Measurements from ENCODE around the gene ARL6.
A peak's percentile ranks its signal among the peaks of the same experiment; 100 is the strongest.

The ARL6 gene

DNA sequence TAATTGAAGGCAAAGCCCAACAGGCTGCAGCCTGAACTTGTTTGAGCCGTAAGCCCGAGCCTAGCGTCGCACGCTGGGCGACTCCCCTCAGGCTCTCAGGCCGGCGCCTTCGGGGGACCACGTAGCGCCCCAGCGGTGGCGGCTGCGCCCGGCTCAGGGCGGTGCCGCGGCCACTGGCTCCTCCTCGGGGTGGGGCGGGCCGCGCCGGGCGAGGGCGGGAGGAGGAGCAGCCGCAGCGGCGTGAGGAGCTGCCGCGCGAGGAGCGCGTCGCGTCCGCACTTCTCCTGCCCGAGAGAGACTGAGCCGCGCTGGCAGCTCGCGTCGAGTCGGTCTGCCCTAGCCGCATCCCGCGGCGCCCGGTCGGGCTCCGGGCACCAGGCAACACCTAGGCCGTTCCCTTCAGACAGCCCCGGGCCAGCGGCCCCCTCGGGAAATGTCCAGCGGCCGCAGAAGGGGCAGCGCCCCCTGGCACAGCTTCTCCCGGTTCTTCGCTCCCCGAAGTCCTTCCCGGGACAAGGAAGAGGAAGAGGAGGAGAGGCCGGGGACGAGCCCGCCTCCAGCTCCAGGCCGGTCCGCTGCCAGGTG, 57.3 kb downstream of the ARL6 start, which contains the start of gene CRYBG3:
Gene CRYBG3 (plus strand): TSS at position 238 of the 585 bp plus-strand sequence. CDS start 196 bp downstream, at position 434.
- H3K18ac ChIP-seq (ENCODE audit: low read length): peak within 1 kb of the TSS; percentile 51
- H3K27ac ChIP-seq (ENCODE audit: low read depth, low read length): no peak within 1 kb of the TSS
- H3K4me3 ChIP-seq (ENCODE audit: low read length): peak within 1 kb of the TSS; percentile 83
- no peaks in the 10 kb centered on the region for H3K36me3 ChIP-seq (ENCODE audit: control insufficient read depth, insufficient read depth, low read length)
- no peak within 1 kb of the TSS for H4K8ac ChIP-seq (ENCODE audit: low read depth, low read length)
- no peak within 1 kb of the TSS for H2AK5ac ChIP-seq (ENCODE audit: low read length)
- peak within 1 kb of the TSS; percentile 93 for H3K56ac ChIP-seq (ENCODE audit: low read length)
- WGBS (ENCODE audit: extremely low coverage, insufficient coverage, low lambda C conversion rate): no CpG with 5 or more reads among the region's 66 CpGs
- H3K4me1 ChIP-seq (ENCODE audit: control insufficient read depth, low read depth, low read length): peaks cover 2% of the 10 kb centered on the region
- H2BK5ac ChIP-seq (ENCODE audit: low read length): no peak within 1 kb of the TSS
- H3K27me3 ChIP-seq (ENCODE audit: insufficient read depth, low read length, poor library complexity): peaks cover 2% of the 10 kb centered on the region
- no peak within 1 kb of the TSS for H4K5ac ChIP-seq (ENCODE audit: low read length)
- H3K9ac ChIP-seq (ENCODE audit: low read length): peak within 1 kb of the TSS; percentile 86
- H3K4me2 ChIP-seq (ENCODE audit: low read length): peak within 1 kb of the TSS; percentile 89
- DNase-seq: peak; percentile 79
- no peak within 1 kb of the TSS for H2BK15ac ChIP-seq (replicated peaks; ENCODE audit: low read depth)
- H3K23ac ChIP-seq (ENCODE audit: low read length): peak within 1 kb of the TSS; percentile 95
- peaks cover 2% of the 10 kb centered on the region for H3K79me1 ChIP-seq (ENCODE audit: low read length)
- H3K4ac ChIP-seq (ENCODE audit: low read depth, low read length): peak within 1 kb of the TSS; percentile 19
- no peak within 1 kb of the TSS for H2BK120ac ChIP-seq (ENCODE audit: low read depth, low read length)
- H3K79me2 ChIP-seq (ENCODE audit: control insufficient read depth, insufficient read depth, low read length): no peaks in the 10 kb centered on the region

DNA sequence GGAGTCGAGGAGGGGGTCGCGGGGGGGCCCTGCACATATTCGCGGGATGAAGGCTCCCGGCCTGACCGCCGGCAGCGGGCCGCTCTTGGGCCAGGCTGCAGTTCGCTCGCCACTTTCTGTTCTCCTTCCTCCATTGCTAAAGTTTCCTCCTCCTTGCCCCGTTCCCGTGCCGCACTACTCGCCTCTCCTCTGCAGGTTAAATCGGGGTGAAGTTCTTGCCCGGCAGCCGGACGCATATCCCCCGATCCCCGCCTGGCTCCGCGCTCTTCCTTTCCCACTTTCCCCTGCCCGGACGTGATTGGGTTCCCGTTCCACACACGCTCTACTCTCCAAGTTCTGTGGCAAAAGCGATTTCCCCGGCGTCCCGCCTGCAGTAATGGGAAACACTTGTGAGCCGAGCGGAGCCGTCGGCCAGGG, 57.8 kb downstream of the ARL6 start:
- H2AK5ac ChIP-seq (ENCODE audit: low read length): no peak overlapping the region
- H4K5ac ChIP-seq (ENCODE audit: low read length): no peak overlapping the region
- H3K4me1 ChIP-seq (ENCODE audit: control insufficient read depth, low read depth, low read length): peaks cover 2% of the 10 kb centered on the region
- peak; percentile 56 for DNase-seq
- peaks cover 2% of the 10 kb centered on the region for H3K79me1 ChIP-seq (ENCODE audit: low read length)
- peak overlapping the region; percentile 83 for H3K4me3 ChIP-seq (ENCODE audit: low read length)
- no peak overlapping the region for H3K27ac ChIP-seq (ENCODE audit: low read depth, low read length)
- WGBS (ENCODE audit: extremely low coverage, insufficient coverage, low lambda C conversion rate): no CpG with 5 or more reads among the region's 36 CpGs
- H2BK120ac ChIP-seq (ENCODE audit: low read depth, low read length): no peak overlapping the region
- no peak overlapping the region for H2BK5ac ChIP-seq (ENCODE audit: low read length)
- H3K23ac ChIP-seq (ENCODE audit: low read length): peak overlapping the region; percentile 95
- H3K27me3 ChIP-seq (ENCODE audit: insufficient read depth, low read length, poor library complexity): peaks cover 2% of the 10 kb centered on the region
- peak overlapping the region; percentile 19 for H3K4ac ChIP-seq (ENCODE audit: low read depth, low read length)
- H3K36me3 ChIP-seq (ENCODE audit: control insufficient read depth, insufficient read depth, low read length): no peaks in the 10 kb centered on the region
- H2BK15ac ChIP-seq (replicated peaks; ENCODE audit: low read depth): no peak overlapping the region
- peak overlapping the region; percentile 87 for H3K4me2 ChIP-seq (ENCODE audit: low read length)
- peak overlapping the region; percentile 93 for H3K56ac ChIP-seq (ENCODE audit: low read length)
- H3K9ac ChIP-seq (ENCODE audit: low read length): peak overlapping the region; percentile 86
- no peak overlapping the region for H4K8ac ChIP-seq (ENCODE audit: low read depth, low read length)
- peak overlapping the region; percentile 51 for H3K18ac ChIP-seq (ENCODE audit: low read length)
- no peaks in the 10 kb centered on the region for H3K79me2 ChIP-seq (ENCODE audit: control insufficient read depth, insufficient read depth, low read length)

DNA sequence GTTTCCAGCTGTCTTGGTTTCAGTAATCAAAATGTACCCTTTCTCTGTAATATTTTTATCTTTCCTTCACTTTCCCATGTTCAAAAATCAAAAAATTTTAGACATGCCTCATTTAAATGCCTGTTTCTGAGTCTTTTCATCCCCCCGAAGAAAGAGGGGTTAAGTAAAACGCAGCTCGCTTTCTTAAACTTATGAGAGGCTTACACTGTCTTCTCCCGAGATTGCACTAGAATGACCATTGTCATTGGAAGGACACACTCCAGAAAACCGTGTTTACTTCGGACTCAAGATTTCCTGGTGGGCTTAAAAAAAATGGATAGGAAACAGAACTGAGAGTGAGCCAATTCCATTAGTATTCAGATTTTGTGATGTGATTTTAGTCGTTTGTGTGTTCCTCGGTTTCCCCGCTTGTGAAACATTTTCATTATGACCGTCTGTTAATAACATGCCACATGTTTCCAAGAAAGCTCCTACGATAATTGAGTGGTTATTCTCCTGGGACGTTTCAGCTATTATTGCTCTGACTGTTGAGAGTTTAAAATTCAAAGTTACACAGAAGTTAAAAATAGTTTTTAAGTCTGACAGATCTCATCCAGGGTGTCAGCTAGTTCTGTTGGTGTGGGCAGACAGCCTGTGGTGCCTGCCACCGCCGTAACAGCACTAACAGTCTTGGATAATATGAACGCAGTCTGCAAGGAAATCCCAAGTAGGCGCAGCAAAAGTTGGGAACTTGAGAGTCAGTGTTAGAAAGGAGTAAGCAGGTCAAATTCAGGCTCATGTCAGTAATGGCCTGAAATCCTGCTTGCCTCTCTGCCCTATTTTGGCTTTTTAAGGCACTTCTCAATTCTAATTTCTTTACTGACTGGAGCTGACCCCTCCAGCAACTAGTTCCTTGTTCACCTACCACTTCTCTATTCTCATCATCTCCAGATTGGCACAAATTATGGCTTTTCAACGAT, 58.8 kb downstream of the ARL6 start:
- H3K4me3 ChIP-seq (ENCODE audit: low read length): no peak overlapping the region
- no peak overlapping the region for H2AK5ac ChIP-seq (ENCODE audit: low read length)
- no peaks in the 10 kb centered on the region for H3K36me3 ChIP-seq (ENCODE audit: control insufficient read depth, insufficient read depth, low read length)
- WGBS (ENCODE audit: extremely low coverage, insufficient coverage, low lambda C conversion rate): no CpG with 5 or more reads among the region's 17 CpGs
- H4K5ac ChIP-seq (ENCODE audit: low read length): no peak overlapping the region
- DNase-seq: no peak
- peak overlapping the region; percentile 87 for H3K4me2 ChIP-seq (ENCODE audit: low read length)
- peaks cover 2% of the 10 kb centered on the region for H3K27me3 ChIP-seq (ENCODE audit: insufficient read depth, low read length, poor library complexity)
- peak overlapping the region; percentile 93 for H3K56ac ChIP-seq (ENCODE audit: low read length)
- H3K9ac ChIP-seq (ENCODE audit: low read length): peak overlapping the region; percentile 86
- H2BK15ac ChIP-seq (replicated peaks; ENCODE audit: low read depth): no peak overlapping the region
- H3K4ac ChIP-seq (ENCODE audit: low read depth, low read length): no peak overlapping the region
- peak overlapping the region; percentile 18 for H3K23ac ChIP-seq (ENCODE audit: low read length)
- no peaks in the 10 kb centered on the region for H3K79me2 ChIP-seq (ENCODE audit: control insufficient read depth, insufficient read depth, low read length)
- peaks cover 2% of the 10 kb centered on the region for H3K4me1 ChIP-seq (ENCODE audit: control insufficient read depth, low read depth, low read length)
- H4K8ac ChIP-seq (ENCODE audit: low read depth, low read length): no peak overlapping the region
- no peak overlapping the region for H3K27ac ChIP-seq (ENCODE audit: low read depth, low read length)
- no peak overlapping the region for H3K18ac ChIP-seq (ENCODE audit: low read length)
- H2BK5ac ChIP-seq (ENCODE audit: low read length): no peak overlapping the region
- H2BK120ac ChIP-seq (ENCODE audit: low read depth, low read length): no peak overlapping the region
- H3K79me1 ChIP-seq (ENCODE audit: low read length): peaks cover 2% of the 10 kb centered on the region

DNA sequence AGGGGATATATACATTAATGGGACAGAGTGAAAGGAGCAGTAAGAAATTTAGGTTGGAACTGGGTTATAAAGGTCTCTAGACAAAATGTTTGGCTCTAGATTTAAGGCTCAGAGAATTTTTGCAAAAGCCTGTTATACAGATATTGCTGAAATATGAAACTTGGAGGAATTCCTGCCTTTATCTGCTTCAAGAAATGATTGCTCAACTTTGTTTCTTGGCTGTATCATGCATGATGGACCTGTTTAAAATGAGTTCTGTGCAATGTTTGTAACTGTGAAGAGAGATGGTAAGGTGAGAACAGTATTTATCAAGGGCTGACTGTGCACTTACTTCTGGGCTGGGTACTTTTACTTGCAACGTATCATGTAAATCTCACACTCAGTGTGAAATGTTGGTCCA, 60.5 kb downstream of the ARL6 start:
- Histone ChIP-seq H3K79me1 (ENCODE audit: low read length) (peaks cover 2% of the 10 kb centered on the region), H3K56ac (ENCODE audit: low read length) (no peak overlapping the region), H4K5ac (ENCODE audit: low read length) (no peak overlapping the region), H4K8ac (ENCODE audit: low read depth, low read length) (no peak overlapping the region), H2BK120ac (ENCODE audit: low read depth, low read length) (no peak overlapping the region), H3K9ac (ENCODE audit: low read length) (no peak overlapping the region), H3K4ac (ENCODE audit: low read depth, low read length) (no peak overlapping the region), H3K23ac (ENCODE audit: low read length) (no peak overlapping the region), H3K27ac (ENCODE audit: low read depth, low read length) (no peak overlapping the region), H3K18ac (ENCODE audit: low read length) (no peak overlapping the region), H2BK5ac (ENCODE audit: low read length) (no peak overlapping the region), H3K36me3 (ENCODE audit: control insufficient read depth, insufficient read depth, low read length) (no peaks in the 10 kb centered on the region), H2BK15ac (replicated peaks; ENCODE audit: low read depth) (no peak overlapping the region), H3K4me3 (ENCODE audit: low read length) (no peak overlapping the region), H2AK5ac (ENCODE audit: low read length) (no peak overlapping the region), H3K4me1 (ENCODE audit: control insufficient read depth, low read depth, low read length) (peaks cover 2% of the 10 kb centered on the region), H3K27me3 (ENCODE audit: insufficient read depth, low read length, poor library complexity) (peaks cover 2% of the 10 kb centered on the region), H3K79me2 (ENCODE audit: control insufficient read depth, insufficient read depth, low read length) (no peaks in the 10 kb centered on the region), H3K4me2 (ENCODE audit: low read length) (no peak overlapping the region)
- no peak for DNase-seq
- no CpG with 5 or more reads among the region's 1 CpG for WGBS (ENCODE audit: extremely low coverage, insufficient coverage, low lambda C conversion rate)

DNA sequence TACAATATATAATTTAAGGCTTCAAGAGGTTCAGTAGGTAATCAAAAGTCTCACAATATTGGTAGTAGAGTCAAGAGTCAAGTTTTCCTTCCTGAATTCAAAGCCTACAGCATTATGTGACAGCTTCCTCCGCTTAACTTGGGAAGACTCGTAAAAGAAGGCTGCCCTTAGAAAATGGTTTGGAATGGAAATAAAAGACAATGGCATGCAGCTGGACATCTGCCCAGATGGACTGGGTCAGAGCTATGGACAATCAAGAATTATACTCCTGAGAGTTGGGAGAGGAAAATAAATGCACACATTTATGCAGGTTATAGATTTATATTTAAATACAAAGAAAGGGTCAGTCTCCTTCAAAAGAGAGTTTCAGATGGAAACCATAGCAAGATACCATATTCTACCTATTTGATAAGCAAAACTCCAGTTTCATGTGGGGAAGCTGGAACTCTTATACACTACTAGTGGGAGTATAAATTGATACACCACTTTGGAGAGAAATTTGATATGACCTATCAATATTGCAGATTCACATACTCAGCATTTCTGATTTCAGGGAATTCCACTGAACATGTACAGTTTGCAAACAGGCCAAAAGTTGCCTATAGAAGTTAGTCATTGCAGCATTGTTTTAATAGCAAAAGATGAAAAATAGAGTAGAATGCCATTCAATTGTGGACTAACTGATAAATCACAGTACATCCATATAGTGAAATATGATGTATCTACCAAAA, 63.3 kb downstream of the ARL6 start:
- peaks cover 2% of the 10 kb centered on the region for H3K79me1 ChIP-seq (ENCODE audit: low read length)

More for the DNA sequence above, 63.3 kb downstream of the ARL6 start:
- Histone ChIP-seq H3K23ac (ENCODE audit: low read length) (no peak overlapping the region), H3K36me3 (ENCODE audit: control insufficient read depth, insufficient read depth, low read length) (no peaks in the 10 kb centered on the region), H3K79me2 (ENCODE audit: control insufficient read depth, insufficient read depth, low read length) (no peaks in the 10 kb centered on the region), H4K8ac (ENCODE audit: low read depth, low read length) (no peak overlapping the region), H3K4me3 (ENCODE audit: low read length) (no peak overlapping the region), H3K4ac (ENCODE audit: low read depth, low read length) (no peak overlapping the region), H3K27ac (ENCODE audit: low read depth, low read length) (no peak overlapping the region), H3K4me1 (ENCODE audit: control insufficient read depth, low read depth, low read length) (peaks cover 2% of the 10 kb centered on the region), H4K5ac (ENCODE audit: low read length) (no peak overlapping the region), H2AK5ac (ENCODE audit: low read length) (no peak overlapping the region), H2BK5ac (ENCODE audit: low read length) (no peak overlapping the region), H3K4me2 (ENCODE audit: low read length) (no peak overlapping the region), H3K18ac (ENCODE audit: low read length) (no peak overlapping the region), H2BK120ac (ENCODE audit: low read depth, low read length) (no peak overlapping the region), H3K56ac (ENCODE audit: low read length) (no peak overlapping the region), H2BK15ac (replicated peaks; ENCODE audit: low read depth) (no peak overlapping the region), H3K27me3 (ENCODE audit: insufficient read depth, low read length, poor library complexity) (peaks cover 2% of the 10 kb centered on the region), H3K9ac (ENCODE audit: low read length) (no peak overlapping the region)
- WGBS (ENCODE audit: extremely low coverage, insufficient coverage, low lambda C conversion rate): no CpG with 5 or more reads among the region's 2 CpGs
- no peak for DNase-seq

Data from mesendoderm (in vitro differentiated cells).